GM18508 (cell line): ENCODE measurements around the gene HRH4.

ENCODE experiments used
- ATAC-seq: cut with Tn5 transposase; IDR thresholded peaks from one replicate; pipeline ENCODE4 v1.9.1; 2021; ENCODE audit warnings: moderate number of reproducible peaks; ENCODE audit not compliant: insufficient read depth, unreplicated experiment

HRH4 gene, protein sequence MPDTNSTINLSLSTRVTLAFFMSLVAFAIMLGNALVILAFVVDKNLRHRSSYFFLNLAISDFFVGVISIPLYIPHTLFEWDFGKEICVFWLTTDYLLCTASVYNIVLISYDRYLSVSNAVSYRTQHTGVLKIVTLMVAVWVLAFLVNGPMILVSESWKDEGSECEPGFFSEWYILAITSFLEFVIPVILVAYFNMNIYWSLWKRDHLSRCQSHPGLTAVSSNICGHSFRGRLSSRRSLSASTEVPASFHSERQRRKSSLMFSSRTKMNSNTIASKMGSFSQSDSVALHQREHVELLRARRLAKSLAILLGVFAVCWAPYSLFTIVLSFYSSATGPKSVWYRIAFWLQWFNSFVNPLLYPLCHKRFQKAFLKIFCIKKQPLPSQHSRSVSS

DNA sequence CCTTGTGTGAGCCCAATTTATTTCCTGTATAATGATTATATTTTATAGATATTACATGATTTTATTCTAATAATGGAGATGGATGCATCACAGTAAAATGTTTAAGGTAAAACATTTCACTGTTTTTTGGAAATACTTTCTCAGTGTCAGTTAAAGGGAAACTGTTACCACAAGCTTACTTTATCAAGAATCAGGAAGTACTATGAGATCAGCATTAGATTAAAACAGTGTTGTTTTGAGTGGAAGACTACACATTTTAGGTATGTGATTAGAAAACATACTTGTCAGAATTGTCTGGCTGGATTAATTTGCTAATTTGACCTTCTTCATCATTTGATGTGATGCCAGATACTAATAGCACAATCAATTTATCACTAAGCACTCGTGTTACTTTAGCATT lies at the start of gene HRH4:
Gene HRH4, plus strand, starts transcription at position 250 of the 400 bp plus-strand sequence. Its CDS starts 92 bp downstream, at position 342.
- ATAC-seq: no peak

- no peak for ATAC-seq
These were observed 47.3 kb upstream of the HRH4 start for GRCh38 chr18:24413148-24413547.

DNA sequence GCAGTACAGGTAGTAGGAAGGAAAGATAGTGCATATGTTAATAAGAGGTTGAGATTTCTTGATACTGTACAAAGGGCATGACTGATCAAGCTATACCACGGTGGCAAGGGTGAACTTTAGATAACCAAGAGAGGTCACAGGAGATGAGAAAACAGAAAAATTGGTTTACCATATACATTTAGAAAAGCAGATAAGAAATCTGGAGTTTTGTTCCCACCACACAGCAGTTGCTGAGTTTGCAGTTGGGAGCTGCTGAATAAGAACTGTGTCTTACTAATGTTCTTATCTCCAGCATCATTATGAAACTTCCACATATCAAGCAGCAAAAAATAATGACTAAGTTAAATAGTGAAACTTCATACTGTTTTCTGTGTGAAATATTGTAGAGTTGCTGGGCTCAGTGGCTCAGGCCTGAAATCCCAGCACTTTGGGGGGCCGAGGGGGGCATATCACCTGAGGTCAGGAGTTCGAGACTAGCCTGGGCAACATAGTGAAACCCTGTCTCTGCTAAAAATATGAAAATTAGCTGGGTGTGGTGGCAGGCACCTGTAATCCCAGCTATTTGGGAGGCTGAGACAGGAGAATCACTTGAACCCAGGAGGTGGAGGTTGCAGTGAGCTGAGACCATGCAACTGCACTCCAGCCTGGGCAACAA lies 46.0 kb upstream of the HRH4 start:
- ATAC-seq: no peak

DNA sequence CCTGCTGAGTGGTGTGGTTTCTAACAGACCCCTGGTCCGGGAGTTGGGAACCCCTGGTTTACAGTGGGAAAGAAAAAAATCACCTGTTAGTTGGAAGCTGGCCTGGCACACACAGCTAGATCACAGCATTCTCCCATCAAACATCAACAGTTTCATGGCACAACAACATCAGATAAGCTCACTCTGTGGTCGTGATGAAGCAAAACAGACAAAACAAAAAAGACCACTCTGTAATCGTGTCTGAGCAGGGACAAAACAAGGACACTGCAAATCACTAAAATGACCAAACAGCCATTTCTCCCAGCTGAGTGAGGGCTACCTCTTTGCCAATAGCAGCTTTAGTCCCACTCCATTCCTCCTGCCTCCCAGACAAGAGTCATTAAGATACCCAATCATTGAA lies 43.0 kb upstream of the HRH4 start:
- no peak for ATAC-seq

- no peak for ATAC-seq
These were observed 39.9 kb upstream of the HRH4 start for GRCh38 chr18:24420551-24420950.

DNA sequence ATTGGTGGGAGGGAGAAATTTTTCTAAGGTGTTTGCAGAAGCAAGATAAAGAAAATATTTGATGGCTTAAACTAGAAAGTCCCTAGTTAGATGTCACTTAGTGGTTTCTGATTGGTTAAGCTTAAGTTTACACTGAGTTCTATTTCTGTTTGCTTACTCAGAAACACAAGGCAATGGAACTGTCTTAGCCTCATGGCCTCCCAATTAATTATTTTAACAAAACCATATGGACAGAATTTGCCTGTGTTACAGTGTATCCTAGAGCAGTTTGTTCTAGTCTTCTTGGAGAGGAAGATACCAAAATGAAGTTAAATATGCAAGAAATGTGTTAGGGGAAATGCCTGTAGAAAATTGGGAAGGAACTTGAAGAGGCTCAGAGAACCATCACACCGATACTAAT lies 38.6 kb upstream of the HRH4 start:
- no peak for ATAC-seq

GRCh38 chr18:24426073-24426397 lies 34.4 kb upstream of the HRH4 start:
- ATAC-seq: no peak

DNA sequence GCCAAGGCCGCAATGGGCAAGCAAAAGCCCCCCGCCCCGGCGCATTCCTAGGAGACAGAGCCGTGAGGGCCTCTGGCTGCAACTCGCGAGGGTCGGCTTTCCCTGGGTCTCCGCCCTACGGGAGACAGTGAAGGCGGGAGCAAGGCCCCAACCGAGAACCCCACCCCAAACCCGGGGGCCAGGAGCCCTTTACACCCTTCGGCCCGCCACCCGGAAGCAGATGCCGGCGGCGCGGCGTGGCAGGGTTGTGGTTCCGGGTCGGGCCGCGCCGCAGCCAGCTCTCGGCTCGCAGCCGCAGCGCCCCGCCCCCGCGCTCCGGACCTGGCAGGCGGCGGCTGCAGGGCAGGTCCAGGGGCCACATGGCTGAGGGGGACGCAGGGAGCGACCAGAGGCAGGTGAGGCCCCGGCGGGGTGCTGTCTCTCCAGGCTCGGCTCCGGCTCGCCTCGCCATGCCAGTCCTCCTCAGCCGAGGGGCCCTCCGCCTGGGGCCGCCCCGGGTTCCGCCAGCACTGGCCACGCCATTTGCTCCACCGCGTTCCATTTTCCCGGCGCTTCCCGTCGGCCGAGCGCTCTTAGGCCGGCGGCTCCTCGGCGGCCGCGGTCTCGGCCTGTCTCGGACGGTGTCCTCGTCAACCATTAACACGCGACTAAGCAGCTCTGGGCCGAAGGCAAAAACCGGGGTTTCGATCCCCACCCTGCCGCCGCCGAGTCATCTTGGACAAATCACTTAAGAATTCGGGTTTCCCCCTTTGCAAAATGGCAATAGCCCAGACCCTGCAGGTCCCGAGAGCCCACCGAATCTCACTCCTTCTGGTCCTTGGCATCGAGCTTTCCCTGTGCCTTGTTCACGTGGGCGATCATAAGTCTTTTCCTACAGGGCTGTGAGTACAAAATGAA lies 33.8 kb upstream of the HRH4 start, which contains the start of gene IMPACT:
Gene IMPACT, plus strand, starts transcription at position 273 of the 897 bp plus-strand sequence. Its CDS starts 87 bp downstream, at position 360.
- peak; percentile 68 for ATAC-seq

DNA sequence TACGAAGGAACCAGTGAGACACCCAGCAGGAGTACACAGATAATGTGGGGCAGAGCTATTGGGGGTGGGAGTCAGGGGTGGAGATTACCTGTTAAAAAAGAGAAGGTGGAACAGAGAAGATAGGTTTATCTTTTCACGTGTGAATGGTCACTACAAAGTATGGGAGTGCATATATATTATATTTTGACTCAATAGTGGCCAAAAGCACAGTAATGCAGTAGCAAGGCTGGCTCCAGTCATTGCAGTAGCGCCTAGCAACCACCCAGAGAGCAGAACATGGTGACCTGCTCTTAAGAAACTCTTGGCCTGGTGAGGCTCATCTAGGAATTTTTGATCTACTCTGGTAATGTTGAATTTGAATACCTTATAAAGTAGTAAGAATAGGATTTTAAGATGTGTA lies 33.0 kb upstream of the HRH4 start:
- ATAC-seq: no peak

DNA sequence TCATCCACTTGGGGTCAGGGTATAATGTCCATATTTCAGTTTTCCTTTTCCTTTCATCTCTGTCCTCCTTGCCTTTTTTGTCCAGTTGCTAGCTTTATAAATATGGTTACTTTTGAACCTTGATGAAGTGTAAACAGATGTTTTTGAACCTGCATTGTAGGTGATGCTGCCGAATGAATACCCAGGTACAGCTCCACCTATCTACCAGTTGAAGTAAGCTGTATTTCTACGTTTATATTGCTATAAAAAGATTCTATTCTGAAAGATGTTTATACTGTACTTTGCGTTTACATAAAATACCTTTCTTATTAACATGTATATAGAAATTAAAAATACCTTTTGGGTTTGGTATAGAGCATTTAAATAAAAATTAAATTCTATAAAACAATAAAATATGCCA lies 31.7 kb upstream of the HRH4 start:
- no peak for ATAC-seq

GRCh38 chr18:24429188-24429587 lies 31.2 kb upstream of the HRH4 start:
- no peak for ATAC-seq

DNA sequence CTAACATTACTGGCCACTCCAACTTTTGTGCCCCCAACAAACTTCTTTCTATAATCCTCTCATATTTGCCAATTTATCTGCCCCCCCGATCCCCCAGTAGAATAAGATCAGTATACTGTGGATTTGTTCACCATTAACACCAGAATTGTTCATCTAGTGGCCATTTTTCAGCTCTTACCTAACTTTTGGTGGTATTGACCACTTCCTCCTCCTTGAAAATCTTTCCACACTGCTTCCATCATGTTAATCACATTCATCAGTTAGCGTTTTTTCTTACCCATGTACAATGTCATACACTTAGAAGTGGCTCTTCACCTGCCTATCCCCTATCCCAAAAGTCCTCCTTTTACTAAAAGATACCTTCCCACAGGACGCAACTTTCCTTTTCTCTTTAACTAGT lies 27.8 kb upstream of the HRH4 start:
- ATAC-seq: no peak

GRCh38 chr18:24436939-24437338 lies 23.5 kb upstream of the HRH4 start:
- ATAC-seq: no peak

DNA sequence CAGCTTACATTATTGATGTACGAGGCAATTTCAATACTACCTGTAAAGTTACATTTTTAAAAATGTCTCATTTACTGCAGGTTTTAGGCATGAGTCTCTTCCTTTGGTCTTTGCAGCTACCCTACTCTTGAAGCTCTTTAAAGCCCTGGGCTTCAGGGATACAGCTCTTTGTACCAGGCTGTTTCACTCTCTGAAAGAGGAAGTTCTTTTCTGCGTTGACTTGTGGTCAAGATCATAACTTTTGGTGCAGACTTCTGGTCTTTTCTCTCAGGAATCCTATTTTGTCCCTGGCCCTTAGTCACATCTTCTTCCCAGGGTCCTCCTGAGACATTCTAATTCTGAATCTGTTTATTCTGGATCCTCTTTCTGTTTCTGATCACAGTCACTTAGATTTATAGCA lies 16.6 kb upstream of the HRH4 start:
- ATAC-seq: peak; percentile 68

DNA sequence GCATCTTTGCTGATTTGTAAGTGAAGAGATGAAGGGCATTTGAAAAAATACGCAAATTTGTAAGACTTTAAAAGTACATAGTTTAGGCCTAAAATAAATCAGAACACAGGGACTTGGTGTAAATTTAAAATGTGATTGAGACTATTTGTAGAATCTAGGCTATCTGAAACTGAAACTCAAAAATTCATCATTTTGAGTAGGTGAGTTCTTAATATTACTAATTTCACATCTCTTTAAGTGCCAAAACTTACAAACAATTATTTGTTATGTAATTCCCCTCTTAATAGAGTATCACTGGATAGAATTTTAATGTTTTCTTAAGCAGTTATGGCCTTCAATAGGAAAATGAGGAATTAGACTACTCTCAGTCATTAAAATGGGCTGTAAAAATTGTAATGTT lies 14.0 kb upstream of the HRH4 start:
- peak; percentile 61 for ATAC-seq

- ATAC-seq: no peak
These were observed 13.4 kb upstream of the HRH4 start for GRCh38 chr18:24446953-24447538.

DNA sequence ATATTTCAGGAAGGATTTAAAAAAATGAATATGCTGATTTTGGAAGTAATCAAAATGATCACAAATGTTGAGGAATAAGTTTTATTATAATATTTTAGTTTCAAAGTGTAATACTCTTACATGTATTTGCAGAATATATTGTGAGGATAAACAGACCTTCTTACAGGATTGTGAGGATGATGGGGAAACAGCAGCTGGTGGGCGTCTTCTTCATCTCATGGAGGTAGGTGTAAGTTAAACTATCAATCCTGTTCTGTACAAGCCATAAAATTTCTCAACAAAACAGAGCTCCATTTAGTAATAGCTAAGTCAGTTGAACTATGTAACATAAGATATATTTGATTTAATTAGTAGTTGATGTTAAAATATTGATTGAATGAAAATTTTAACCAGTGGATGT lies 12.5 kb upstream of the HRH4 start:
- ATAC-seq: no peak

- peak; percentile 95 for ATAC-seq
These were observed 3.9 kb upstream of the HRH4 start for GRCh38 chr18:24456549-24456948.

GRCh38 chr18:24459772-24460171 lies 665 bp upstream of the HRH4 start:
- ATAC-seq: no peak

DNA sequence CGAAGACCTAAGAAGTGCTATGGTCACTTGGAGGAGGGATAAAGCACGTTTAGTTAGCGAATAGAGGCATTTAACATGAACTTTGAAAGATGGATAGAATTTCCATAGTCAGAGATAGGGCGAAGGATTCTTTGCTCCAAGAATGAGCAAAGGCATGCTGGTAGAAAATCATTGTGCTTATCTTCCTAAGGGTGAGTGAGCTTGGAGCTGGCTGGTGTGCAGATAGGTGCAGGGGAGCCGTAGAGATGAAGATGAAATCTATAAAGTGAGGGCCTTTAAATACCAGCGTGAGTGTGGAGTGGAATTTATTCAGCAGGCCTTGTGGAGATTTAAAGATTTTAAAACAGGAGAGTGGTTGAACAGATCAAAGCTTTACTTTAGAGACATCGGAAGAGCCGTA lies 1.6 kb downstream of the HRH4 start:
- no peak for ATAC-seq
